NCI-H1436 treated with DMSO at 0.1 percent for 48 hours (cell line): ENCODE data around the gene RUSF1.
A peak's percentile ranks its signal among the peaks of the same experiment; 100 is the strongest.

Experiments
- DNase-seq: peaks from one replicate; lab custom pipeline; 2025; lab: John Stamatoyannopoulos, UW

RUSF1 gene

DNA sequence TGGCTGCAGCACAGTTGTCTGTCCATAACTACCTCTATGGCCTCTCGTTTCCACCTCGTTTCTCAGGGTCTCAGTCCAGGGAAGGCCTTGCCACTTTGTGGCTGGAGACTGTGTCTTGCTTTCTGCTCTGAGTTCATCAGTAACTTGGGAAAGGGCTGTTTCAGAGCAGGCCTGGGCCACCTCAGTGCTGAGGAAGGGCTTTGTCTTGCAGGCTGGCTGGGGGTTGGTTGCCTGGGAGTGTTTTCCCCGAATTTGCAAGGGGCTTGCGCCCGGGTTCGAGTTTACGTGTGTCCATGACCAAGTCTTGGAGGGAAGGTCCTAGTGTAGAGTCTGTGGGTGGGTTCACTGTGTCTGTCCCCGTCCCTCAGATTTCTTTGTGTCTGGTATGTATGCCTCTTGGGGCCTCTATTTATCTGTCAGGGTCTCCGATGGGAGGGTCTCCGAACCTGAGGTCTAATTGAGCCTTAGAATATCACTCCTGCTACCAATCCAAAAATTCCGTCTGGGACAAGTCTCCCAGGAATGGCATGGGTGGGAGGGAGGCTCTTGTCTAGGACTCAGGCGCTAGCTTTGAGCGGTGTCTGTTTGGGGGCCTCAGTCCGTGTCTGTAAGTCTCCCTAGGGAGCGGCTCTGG lies 36.8 kb downstream of the RUSF1 start:
- no peak for DNase-seq

GRCh38 chr16:31470615-31471014 lies 37.6 kb downstream of the RUSF1 start:
- DNase-seq = no peak

- no peak for DNase-seq
Observed at GRCh38 chr16:31467858-31468257, 40.3 kb downstream of the RUSF1 start.

- DNase-seq = no peak
Observed at GRCh38 chr16:31467151-31467773, 40.9 kb downstream of the RUSF1 start.

- no peak for DNase-seq
Observed at GRCh38 chr16:31466381-31466841, 41.8 kb downstream of the RUSF1 start.

- no peak for DNase-seq
Observed at GRCh38 chr16:31465788-31466370, 42.3 kb downstream of the RUSF1 start.

DNA sequence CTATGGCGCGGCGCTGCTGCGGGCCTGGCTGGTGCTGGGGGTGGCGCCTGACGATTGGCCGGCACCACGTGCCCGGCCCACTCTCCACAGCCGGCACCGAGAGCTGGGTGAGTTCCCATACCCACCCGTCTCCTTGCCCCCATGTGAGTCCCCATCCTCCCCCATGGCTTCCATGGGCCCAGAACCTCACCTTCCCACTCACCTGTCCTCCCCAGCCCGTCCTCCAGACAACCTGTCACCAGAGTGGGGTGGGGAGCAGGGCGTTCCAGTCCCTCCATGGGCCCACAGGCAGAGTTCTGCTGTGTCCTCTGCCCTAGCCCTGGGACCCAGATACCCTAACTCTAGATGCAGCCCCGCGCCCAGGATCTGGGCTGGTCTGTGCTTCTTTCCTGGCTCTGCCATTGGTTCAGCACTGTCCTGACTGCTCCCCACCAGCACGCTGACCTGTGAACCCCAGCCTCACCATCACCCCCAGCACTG lies 43.4 kb downstream of the RUSF1 start:
- no peak for DNase-seq

DNA sequence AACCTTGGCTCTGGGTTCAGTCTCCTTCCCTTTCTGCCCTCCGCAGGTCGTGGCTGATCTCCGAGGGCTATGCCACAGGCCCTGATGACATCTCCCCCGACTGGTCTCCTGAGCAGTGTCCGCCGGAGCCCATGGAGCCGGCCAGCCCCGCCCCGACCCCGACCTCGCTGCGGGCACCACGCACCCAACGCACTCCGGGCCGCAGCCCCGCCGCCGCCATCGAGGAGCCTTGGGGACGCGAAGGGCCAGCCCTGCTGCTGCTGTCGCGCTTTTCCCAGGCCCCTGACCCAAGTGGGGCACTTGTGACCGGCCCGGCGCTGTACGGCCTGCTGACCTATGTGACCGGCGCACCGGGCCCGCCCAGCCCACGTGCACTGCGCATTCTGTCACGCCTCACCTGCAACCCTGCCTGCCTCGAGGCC lies 43.8 kb downstream of the RUSF1 start:
- no peak for DNase-seq

DNA sequence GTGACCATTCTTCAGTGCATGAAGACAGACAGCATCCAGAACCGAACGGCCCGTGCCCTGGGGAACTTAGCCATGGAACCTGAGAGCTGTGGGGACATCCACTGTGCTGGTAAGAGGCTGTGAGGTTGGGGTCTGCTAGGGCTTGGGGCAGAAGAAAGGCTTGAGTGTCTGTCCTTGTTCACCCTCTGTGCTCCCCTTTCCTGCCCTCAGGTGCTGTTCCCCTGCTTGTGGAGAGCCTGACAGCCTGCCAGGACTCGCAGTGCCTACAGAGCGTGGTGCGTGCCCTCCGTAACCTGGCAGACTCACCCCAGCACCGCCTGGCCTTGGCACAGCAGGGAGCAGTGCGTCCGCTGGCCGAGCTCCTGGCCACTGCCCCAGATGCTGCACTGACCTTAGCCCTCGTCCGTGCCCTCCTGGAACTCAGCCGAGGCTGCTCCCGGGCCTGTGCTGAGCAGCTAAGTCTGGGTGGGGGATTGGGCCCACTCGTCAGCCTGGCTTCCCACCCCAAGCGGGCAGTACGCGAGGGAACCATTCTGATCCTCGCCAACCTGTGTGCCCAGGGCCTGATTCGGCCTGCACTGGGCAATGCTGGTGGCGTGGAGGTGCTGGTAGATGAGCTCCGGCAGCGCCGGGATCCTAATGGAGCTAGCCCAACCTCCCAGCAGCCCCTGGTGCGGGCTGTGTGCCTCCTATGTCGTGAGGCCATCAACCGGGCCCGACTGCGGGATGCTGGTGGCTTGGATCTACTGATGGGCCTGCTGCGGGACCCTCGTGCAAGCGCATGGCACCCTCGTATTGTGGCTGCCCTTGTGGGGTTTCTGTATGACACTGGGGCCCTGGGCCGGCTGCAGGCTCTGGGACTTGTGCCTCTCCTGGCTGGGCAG lies 46.0 kb downstream of the RUSF1 start:
- no peak for DNase-seq

GRCh38 chr16:31461201-31461920 lies 46.8 kb downstream of the RUSF1 start:
- no peak for DNase-seq

GRCh38 chr16:31460582-31461002 lies 47.6 kb downstream of the RUSF1 start:
- no peak for DNase-seq

DNA sequence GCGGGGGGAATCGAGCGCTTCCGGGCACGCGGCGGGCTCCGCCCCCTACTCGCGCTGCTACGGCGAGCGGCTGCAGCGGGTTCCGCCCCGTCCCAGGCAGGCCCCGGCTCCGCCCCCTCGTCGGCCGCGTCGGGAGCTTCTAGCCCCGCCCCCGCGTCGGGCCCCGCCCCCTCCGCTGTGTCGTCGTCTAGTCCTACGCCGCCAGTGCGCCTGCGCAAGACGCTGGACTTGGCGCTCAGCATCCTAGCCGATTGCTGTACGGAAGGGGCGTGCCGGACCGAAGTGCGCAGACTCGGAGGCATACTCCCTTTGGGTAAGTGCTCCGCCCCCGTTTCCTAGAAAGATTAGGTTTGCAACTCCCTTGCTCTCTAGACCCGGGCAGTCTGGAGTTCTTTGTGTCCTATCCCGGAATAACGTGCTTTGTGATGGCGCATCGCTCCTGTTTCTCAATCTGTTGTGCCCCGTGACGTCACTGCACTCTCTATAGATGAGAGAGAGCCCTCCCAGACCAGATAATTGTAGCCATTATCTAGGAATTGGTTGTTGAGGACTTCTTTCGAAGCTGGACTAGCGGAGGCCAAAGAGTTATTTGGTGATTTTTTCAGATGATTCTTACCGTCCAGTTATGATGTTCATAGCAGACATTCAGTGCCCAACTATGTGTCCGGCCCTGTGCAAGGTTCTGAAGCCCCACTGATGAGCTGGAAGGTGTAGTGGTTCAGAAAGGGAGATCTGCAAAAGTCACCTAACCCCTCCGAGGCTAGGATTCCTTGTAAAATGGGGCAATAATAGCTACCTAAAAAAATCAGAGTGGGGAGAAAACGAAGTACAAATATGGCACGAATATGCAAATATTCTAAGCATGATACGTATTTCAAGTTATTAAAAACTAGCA lies 48.3 kb downstream of the RUSF1 start:
- peak; percentile 95 for DNase-seq

- peak; percentile 81 for DNase-seq
Observed at GRCh38 chr16:31458844-31459686, 49.1 kb downstream of the RUSF1 start, which contains the start of gene ARMC5. Gene ARMC5 (plus strand): TSS chr16:31459501. CDS start chr16:31459525, 24 bp downstream.

- DNase-seq = no peak
Observed at GRCh38 chr16:31458073-31458843, 49.9 kb downstream of the RUSF1 start.

- no peak for DNase-seq
Observed at GRCh38 chr16:31456988-31457360, 51.2 kb downstream of the RUSF1 start.

GRCh38 chr16:31455601-31456314 lies 52.4 kb downstream of the RUSF1 start:
- no peak for DNase-seq

DNA sequence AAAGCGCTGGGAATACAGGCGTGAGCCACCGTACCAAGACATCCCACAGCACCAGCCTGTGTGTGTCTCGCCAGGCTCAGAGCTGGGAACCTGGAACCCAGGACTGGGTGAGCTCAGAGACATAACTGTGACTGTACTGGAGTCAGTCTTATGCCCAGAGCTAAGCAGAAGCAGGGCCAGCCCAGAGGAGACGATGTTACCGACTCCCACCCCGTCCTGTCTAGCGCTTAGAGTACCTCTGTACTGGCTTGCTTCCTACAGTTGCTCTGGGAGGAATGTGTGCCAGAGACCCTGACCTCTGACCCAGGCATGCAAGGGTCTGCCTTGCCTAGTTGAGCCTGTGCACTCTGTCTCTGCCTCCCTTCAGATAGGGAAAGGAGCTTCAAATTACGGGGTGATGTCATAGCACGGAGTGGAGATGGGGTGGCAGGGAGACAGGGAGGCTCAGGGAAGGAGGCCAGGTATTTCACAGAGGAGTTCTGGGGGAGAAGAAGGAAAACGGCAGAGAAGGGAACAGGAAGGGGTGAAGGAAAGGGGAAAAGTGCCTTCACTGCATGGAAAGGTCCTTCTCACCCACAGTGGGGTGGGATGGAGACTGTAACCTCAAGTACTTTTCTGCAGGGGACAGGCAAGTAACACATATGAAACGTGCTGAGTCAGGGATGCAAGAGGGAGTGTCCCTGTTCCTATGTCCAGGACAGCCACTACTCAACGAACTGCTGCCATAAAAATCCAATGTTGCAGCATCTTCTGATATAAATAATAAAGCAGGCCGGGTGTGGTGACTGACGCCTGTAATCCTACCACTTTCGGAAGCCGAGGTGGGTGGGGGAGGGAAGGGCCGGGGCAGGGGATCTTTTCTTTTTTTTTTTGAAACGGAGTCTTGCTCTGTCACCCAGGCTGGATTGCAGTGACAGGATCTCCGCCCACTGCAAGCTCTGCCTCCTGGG lies 54.7 kb downstream of the RUSF1 start:
- DNase-seq = no peak
